Gastroesophageal sphincter (tissue), 3 donors: ENCODE measurements around the gene SCARB1.

Experiments used
- CTCF ChIP-seq, 4 experiments: fragments of 200-600 bp in 2 of 4; fragments of 450-650 bp in 2 of 4; sonication (generic) in 1 of 4; IDR thresholded peaks; one replicate each; pipeline ENCODE4 v1.5.1; 2017 to 2019; ENCODE audit warnings: antibody characterized with exemption in 4 of 4, mild to moderate bottlenecking in 2 of 4, moderate library complexity in 2 of 4
- EP300 ChIP-seq: sonication (generic); formaldehyde crosslinking; IDR thresholded peaks from one replicate; pipeline ENCODE4 v1.6.1; 2017; ENCODE audit warnings: antibody characterized with exemption, mild to moderate bottlenecking
- POLR2AphosphoS5 ChIP-seq: sonication (generic); formaldehyde crosslinking; IDR thresholded peaks from one replicate; pipeline ENCODE4 v1.6.1; 2017; ENCODE audit warnings: antibody characterized with exemption

DNA sequence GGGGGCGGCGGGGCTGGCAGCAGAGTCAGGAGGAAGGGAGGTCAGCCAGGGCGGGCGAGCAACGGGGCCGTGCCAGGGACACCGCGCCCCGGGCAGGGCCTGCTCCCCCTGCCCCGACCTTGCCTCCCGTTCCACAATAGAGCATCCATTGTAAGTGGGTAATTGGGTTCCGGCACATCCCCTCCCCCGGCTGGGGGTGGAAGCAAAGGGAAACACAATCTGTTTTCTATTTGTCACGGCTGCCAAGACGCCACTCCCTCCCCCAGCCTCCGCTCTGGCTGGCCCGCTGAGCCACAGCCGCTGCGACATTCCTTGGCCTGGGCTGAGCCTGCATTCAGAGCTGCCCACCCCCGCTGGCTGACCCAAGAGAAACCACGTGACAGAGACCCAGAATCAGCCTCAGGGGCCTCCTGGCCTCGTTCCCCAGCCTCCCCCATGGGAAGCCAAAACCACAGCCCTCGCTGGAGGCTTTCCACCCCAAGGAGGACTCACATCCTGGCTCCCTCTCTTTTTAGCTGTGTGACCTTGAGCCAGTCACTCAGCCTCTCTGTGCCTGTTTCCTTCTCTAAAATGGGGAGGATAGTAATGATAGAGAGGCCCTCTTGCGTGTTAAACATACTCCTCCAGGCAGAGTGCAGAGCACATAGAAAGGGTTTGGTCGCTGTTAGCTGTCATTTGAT, 117.6 kb downstream of the SCARB1 start:
- TF ChIP-seq CTCF (IDR thresholded peaks at IDR 0.05) (peak in 1 of 4 experiments; percentile 11), POLR2AphosphoS5 (peak; percentile 99), EP300 (peak; percentile 39)
